SK-N-MC (cell line): ENCODE measurements around the gene SERINC4.

Source experiments
- EZH2 ChIP-seq: fragments of 200-600 bp; sonication (generic); IDR thresholded peaks from one replicate; pipeline ENCODE4 v1.6.1; 2017; ENCODE audit warnings: antibody characterized with exemption
- FOXP2 ChIP-seq: optimal IDR thresholded peaks from 2 replicates; pipeline ENCODE3; 2011; ENCODE audit warnings: mild to moderate bottlenecking, moderate library complexity; ENCODE audit not compliant: insufficient read depth; ENCODE audit errors: extremely low read length, control extremely low read depth
- POLR2AphosphoS5 ChIP-seq: IDR thresholded peaks from 2 replicates; pipeline ENCODE4 v1.6.1; 2012; ENCODE audit warnings: mild to moderate bottlenecking, low read depth, low read length, borderline replicate concordance

DNA sequence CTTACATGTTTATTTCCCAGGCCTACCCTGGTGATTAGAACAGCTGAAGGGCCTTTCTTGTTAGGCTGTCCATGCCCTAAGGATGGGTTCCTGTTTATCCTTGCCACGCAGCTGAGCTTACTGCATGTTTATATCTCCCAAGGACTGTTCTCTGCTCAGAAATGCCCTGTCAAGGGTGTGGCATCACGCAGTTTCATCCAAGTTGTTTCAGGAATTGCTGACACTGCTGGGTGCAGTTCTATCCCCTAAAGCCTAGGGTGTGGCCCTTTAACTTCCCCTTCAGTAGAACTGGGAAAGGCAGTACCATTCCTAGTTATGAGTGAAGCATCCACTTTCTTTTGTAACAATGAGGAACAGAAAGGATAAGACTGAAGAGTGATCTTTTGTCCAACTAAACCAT, 28.2 kb downstream of the SERINC4 start:
- TF ChIP-seq EZH2 (no peak), POLR2AphosphoS5 (no peak), FOXP2 (no peak)
